Measurements from ENCODE around the gene LRP8.

LRP8 gene

DNA sequence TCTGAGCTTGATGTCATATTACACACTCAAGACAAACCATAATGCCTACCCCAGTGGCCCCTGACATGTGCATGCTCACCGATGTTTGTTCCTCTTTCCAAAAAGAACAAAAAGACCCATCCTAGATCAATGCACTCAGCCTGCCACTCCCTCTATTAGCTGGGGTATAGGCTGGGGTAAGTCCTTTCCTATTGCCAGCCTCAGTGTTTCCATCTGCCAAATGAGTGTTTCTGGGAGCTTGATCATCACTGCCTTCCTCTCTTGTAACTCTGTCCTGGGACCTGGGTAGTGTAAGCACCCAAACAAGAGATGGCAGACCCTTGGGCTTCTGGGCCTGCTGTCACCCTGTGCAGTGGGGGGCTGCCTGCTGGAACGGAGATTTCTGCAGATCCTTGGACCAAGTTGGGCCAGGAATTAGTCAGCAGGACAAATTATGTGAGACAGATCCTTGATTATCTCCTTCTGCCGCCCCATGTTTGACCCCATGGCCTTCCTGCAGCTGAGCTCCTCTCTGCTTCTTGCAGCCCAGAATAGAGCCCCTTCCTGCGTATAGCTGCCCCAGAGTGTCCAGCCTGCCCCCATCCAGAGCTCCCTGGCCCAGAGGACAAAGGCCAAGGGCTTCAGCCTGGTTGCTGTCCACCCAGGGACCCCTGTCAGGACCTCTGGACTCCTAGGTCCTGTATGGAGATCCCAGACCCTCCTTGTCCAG, 31.5 kb upstream of the LRP8 start:
- no peak for DNase-seq (ENCODE audit: low read depth)

DNA sequence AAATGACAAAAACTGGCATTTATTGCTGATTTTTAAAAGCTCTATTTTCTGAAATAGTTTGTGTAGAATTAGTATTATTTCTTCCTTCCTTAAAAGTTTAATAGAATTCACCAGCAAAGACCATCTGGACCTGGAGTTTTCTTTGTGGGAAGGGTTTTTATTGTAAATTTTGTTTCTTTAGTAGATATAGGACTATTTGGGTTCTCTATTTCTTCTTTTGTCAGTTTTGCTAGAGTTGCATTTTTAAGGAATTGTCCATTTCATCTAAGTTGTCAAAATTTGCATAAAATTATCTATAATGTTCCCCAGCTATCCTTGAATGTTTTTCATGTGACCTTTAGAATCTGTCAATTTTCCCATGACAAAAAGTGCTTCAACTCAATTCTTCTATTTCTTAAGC, 28.8 kb upstream of the LRP8 start:
- no peak for DNase-seq (ENCODE audit: low read depth)

DNA sequence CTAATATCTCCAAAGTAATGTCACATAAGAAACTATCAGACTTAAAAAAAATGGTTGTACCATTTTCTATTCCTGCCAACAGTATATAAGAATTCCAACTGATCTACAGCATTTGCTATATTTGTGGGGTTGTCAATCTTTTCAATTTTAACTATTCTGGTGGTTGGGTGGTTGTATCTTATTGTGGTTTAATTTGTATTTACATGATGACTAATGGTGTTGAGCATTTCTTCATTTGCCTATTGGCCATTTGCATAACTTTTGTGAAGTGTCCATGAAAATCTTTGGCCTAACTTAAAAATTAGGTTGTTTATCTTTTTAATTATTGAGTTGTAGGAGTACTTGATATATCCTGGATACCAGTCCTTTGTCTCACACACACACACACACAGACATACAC, 26.2 kb upstream of the LRP8 start:
- no peak for DNase-seq (ENCODE audit: low read depth)

DNA sequence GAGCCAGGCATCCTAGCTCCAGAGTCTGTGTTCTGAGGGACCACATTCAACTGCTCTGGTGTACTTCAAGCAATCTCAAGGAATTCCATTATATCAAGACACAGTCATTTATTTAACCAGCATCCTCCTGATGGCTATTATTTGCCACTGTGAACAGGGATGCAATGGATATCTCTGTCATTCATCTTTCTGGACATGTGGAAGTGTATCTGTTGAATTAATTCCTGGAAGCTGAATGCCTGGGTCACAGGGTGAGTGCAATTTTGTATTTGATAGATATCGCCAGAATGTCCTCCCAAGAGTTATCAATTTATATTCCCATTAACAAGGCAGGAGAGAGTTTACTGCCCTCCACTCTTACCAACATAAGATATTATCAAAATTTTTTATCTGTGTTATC, 24.7 kb upstream of the LRP8 start:
- DNase-seq (ENCODE audit: low read depth), result no peak

DNA sequence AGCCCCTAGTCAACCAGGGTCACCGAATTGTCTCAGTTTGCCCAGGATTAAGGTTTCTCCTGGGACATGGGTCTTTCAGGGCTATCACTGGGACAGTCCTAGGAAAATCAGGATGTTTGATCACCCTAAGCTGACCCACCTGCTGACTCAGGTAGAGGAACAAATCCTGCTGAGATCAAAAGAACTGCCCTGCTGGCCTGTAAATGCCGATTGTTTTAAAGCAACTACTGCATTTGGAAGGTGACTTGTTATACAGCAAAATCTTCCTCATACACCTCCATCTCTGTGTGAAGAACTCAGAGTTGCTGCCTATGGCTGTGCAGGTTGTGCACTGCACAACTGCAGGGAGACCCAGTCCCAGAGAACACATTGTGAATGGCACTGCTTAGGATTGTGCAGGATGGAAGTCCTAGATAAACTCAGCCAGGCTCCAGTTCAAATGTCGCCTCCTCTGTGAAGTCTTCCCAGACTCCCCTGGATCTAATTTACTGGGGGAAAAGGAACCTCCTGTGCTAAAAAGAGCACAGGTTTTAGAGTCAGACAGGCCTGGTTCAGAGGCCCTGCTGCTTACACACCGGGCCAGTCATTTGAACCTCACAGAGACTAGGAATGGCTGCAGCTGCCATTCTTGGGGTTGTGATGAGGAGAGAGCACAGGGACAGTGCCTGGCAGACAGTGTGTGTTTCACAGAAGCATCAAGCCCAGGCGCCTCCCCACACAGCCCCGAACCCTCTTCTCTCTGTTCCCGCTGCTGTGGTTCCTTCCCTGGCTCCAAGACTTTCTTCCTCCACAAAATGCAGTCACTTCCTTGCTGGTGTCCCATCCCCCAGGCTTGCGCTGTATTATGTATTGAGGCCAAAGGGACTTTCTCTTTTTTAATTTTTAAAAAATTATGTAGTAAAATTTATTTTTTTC, 23.2 kb upstream of the LRP8 start:
- DNase-seq (ENCODE audit: low read depth), result no peak

DNA sequence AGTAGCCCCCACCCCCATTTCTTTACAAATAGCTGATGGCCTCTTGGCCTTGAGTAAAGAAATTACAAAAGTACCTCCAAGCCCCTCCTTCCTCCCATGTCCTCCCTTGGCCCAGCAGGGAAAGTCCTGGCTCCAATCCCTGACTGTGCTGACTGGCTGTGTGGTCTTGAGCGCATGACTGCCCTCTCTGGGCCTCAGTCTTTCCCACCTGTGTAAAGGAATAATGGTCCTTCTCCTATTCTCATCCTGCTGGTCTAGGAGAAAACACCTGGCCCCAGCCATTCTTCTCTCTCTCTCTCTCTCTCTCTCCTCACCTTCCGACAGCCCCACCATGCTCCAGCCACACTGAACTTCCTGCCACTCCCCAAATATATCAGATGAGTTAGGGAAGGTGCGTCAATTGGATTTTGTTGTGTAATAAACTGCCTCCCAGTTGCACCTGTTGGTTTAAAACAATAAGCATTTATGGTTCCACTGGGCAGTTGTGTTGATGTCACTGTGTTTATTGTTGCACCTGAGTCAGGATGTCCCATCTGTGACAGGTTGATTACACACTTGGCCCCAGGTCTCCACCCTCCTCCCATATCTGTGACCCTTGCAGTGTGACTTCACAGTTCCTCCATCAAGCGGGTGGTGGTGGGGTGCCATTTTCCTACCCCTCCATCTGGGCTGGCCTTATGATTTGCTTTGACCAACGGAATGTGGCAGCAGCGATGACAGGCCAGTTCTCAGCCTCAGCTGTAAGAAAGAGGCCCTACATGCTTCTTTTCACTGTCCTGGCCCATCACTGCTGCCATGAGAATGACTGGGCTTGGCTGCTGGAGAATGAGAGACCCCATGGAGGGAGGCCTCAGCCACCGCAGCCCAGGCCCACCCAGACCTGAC, 22.3 kb upstream of the LRP8 start:
- no peak for DNase-seq (ENCODE audit: low read depth)

DNA sequence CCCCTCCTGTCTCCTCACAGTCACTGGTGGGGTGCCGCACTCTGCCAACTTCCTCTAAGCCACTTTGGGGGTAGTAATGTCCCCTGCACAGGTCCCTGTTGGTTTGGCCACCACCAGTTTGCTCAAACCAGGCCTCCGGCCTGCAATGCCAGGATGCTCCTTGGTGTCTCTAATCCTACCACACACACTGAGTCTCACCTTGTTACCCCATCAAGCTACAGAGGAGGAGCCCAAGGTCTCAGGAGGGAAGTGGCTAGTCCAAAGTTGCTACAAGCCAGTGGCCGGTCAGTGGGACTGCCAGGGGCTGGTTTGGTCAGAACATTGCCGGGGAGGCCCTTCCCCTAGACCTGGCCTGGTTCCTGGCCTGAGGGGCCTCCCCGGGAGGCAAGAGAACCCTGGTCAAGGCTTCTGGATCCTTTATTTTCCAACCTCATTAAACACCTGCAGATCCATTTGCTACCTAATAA, 21.5 kb upstream of the LRP8 start:
- DNase-seq (ENCODE audit: low read depth), result no peak

DNA sequence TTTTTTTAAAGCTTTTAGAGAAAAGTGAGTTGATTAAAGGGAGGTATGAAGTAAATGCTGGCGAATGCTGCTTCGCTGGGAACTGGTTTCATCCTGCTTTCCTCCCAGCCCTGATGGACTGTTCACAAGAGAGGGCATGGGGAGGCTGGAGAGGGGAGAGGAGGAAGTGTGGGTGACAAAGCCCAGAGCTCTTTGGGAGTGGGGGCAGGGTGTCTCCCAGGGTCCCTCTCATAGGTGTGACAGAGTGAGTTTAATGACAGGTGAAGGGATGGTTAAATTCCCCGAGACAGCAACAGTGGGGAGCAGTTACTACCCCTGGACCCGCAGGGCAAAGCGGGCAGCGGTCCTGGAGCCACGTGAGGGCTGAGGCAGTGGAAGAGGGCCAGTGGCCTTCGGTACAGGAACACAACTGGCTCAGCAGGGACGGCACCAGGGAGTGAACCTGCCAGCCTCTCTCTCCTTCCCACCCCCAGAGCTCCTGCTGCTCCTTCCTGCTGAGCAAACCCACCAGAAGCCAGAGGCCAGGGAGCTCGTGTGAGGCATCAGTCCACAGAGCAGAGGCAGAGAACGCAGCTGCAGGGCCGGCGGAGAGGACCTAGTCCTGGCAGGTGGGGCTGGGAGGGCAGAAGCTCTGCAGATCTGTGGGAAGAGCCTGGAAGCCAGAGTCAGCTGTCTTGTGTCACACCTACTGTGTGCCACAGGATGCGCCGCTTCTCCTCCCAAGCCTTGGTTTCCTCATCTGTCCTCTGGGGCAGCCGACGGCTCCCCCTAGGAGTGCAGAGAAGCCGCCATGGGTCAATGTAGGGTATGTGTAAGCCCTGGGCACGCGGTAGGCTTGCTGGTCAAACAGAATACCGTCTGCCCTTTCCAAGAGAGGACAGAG, 20.9 kb upstream of the LRP8 start:
- DNase-seq (ENCODE audit: low read depth), result no peak

DNA sequence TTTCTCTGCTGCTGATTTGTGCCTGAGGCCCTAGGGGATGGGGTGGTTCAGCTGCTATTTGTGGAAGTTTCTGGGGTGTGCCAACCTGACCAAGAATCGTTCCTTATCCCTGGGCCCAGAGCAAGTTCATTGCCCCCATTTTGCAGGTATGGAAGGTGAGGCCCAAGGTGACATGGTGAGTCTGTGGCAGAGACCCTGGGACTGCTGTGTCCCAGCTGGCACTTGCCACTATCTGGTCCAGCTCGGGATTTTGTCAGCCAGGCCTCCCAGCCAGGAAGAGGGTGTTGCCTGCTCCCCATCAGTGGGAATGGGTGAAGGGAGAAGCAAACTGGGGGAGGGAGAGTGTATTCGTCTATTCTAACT, 18.9 kb upstream of the LRP8 start:
- DNase-seq (ENCODE audit: low read depth), result no peak

DNA sequence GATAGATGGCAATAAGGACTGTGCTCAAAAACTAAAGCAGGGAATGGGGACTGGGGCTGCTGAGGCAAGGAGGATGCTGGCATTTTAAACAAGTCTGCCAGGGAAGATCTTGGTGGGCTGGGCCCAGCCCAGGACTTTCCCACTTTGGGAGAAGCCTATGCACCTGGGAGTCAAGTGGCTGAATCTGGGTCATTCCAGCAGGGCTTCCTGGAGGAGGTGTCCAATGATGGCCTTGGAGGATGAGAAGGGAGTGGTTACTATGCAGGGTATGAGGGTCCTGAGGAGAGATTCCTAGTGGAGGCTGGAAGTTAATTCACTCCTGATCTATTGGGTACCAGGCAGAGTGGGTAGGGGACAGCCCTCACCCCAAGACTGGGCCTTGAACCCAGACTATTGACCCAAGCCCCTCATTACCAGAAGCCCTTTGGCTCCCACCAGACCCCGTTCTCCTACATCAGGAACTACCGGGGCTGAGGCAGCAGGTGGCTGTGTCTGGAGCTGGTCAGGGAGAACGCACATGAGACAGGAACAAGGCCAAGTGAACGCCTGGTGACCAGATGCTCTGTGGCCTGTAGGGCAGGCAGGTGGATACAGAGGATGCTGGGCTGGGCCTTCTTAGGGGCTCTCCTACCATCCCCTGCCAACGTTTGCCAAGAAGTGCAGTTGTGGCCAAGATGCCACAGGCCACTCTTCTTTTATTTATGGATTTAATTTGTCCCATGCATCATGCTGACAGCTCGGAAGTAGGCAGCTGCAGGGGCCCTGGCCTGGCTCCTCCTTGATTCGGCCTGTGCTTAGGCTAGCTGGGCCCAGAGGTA, 18.3 kb upstream of the LRP8 start:
- DNase-seq (ENCODE audit: low read depth), result no peak

DNA sequence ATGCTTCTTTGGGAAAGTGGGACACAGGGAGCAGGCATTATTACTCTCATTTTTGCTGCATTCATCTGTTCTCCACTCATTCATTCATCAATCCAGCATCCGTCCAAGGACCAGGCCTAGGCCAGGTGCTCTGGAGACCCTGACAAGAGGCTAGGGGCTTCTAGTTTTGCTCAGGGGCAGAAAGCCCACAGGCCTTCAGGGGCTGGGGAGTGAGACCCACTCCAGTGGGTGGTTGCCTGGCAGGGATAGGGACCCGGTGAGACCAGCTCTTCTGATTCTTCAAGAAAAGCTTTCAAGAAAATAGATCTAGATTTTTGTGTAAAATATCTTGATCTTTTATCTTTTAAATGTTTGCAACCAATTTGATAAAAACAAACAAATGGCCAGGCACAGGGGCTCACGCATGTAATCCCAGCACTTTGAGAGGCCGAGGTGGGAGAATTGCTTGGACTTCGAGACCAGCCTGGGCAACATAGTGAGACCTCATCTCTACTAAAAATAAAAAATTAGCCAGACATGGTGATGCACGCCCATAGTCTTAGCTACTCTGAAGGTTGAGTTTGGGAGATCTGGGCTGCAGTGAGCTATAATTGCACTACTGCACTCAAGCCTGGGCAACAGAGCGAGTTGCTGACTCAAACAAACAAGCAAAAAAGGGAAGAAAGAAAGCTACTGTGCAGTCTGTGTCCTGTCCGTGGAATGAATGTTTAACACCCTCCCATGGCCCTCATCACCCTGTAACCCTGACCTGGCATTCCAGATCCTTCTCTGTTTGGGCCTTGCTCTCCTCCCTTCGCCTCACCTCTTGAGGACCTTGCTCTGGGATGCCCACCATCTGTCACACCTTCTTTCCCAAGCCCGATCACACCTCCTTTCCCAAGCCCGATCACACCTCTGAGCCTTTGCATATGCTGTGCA, 17.3 kb upstream of the LRP8 start:
- no peak for DNase-seq (ENCODE audit: low read depth)

DNA sequence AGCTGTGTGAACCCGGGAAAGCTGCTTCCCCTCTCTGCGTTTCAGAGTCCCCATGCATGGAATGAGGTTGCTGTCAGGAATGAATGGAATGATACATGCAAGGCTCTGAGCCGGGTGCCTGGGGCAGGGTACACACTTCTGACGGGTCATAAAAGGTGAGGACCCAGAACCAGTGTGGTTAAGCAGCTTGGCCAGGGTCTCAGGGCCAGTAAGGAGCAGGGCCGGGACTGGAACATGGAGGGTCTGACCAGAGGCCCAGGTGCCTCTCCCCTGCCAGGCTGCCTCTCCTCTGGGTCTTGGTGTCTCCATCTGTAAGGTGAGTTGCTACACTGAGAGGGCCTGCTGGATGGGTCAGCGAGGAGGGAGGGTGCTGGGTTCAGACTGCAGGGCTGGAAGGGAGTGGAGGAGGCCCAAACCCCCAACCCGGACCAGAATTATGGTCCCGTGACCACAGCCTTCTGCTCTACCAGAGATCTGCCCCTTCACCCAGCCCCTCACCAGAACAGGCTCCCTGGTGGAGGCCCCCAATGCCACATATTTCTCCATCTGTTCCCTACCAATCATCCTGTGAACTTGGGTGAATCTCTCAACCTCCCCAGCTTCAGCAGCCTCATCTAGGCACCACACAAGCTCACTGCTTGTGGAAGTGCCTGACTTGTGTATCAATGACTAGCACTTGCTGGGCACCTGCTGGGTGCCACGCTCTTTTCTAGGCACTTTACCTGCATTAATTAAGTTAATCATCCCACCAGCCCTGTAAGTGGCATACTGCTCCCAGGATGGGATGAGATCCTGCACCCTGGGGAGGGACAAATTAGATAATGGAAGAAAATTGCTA, 16.2 kb upstream of the LRP8 start:
- no peak for DNase-seq (ENCODE audit: low read depth)

DNA sequence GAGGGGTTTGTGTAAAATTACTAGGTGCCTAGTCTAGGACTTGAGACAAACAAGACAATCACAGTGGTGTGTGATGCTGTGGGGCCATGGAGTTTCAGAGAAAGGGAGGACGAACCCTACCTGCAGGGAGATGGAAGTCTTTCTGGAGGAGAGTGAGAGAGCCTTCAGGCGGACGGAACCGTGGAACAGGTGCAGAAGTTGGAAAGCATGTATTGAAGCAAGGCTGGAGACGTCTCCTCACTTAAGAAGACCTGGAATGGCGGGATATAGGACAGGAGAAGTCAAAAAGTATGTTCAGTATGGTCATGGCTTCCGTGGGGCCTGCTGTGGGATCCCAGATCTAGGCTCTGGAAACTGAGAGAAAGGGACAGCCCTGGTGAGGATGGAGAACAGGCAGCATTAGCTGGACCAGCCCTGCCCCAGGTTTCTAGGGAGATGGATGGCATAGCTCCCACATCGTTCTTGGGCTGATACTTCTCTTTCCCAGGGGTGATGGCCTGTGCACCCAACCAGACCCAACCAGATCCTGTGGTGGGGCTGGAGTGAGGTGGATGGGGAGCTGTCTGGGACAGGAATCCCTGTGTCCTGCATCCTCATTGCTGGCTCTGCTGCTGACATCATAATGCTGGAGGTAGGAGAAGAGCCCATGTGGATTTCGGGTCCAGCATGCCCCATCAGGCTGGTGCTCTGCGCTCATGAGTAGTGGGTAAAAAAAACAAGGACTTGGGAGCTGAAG, 15.0 kb upstream of the LRP8 start:
- no peak for DNase-seq (ENCODE audit: low read depth)

DNA sequence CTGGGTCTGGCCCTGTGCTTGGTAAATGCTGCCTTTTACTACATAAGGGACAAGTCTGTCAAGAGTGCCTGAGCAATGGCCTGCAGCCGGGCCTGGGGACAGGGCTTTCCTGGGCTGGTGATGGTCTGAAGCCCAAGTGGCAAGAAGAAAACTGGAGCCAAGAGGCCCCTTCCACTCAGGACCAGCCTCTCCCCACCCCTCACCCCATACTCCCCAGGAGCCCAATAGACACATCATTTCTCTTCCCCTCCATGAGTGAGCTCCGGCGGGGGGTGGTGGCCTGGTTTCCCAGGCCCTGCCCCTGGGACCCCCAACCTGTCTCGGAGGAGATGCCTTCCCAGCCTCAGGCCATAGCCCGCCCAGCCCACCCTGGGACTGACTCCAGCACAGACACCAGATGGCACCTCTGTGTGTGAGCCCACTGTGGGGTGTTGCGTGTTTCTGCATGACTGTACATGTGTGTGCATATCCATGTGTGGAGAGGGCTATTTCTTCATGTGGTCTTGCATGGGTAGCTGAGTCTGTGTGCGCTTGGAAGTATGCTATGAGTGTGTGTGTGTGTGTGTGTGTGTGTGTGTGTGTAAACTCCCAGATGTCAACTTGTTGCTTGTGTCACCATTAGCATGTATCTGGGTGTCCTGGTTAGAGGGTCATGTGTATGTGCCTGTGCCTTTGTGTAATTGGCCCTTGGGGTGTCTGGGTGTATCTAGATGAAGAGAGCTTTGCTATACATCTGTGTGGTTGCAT, 14.3 kb upstream of the LRP8 start:
- no peak for DNase-seq (ENCODE audit: low read depth)

DNA sequence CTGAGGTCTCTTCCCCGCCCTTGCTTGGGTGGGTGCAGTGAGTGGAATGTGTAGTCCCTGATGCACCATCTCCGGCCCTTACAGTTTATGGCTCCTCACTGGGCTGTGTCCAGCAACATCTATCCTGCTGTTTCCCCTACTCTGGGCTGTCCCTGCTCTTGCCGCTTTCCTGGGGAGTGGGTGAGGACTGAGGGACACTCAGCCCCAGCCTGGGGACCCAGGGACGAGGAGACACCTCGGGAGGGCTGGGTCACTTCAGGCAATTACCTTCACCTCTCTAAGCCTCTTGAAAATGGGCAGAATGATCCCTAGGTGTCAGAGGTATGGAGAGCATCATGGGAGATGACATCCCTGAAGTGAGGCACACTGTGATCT, 13.6 kb upstream of the LRP8 start:
- no peak for DNase-seq (ENCODE audit: low read depth)

DNA sequence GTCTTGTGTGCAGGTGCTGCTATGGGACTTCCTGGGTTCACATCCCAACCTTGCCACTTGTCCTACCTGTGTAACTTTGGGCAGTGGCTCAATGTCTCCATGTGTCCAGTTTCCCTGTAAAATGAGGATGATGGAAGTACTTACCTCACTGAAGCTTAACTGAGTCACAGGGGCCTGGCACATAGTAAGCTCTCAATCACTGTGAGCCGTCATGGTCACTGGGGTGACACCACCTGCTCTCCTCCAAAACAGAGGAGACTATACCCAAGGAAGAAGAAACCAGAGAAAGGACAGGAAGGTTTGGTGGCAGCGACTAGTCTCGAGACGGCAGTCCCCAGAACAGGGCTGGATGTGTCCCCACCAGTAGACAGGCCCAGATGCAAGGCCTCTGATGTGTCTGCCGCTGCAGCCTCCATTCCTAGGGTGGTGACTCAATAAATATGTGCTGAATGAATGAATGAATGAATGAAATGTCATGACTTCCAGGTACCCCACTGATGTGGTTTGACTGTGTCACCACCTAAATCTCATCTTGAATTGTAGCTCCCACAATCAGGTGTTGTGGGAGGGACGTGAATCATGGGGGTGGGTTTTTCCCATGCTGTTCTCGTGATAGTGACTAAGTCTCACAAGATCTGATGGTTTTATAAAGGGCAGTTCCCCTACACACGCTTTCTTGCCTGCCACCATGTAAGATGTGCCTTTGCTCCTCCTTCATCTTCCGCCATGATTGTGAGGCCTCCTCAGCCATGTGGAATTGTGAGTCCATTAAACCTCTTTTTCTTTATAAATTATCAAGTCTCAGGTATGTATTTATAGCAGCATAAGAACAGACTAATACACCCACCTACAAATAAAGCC, 13.0 kb upstream of the LRP8 start:
- peak; percentile 30 for DNase-seq (ENCODE audit: low read depth)
